Endothelial cell of umbilical vein (primary cell): ENCODE results near the gene MOB3B. TPM values are rescaled to one million over a fixed set of nuclear protein-coding genes. Genes with fewer than 3 reads are reported as not detected.

ENCODE experiments used
- BruUV-seq: library from RNA; stranded (reverse); fragments of 400-500 nt; replicated peaks from 2 replicates; lab custom pipeline; 2021; lab: Mats Ljungman, UMichigan
- CTCF ChIA-PET: fragments of 300-600, 350-600 bp; sonication (Branson Sonifier 250); formaldehyde crosslinking; loops from one replicate; lab custom pipeline; 2021; ENCODE audit warnings: antibody characterized with exemption, inconsistent platforms; lab: Charles Lee
- POLR2A ChIA-PET: fragments of 300-600, 350-600 bp; sonication (Branson Sonifier 250); formaldehyde crosslinking; loops from one replicate; lab custom pipeline; 2021; ENCODE audit warnings: antibody characterized with exemption, inconsistent platforms; lab: Charles Lee
- DNase-seq: peaks from one replicate; pipeline ENCODE4 v3.0.0-alpha.2; 2011; ENCODE audit warnings: low read depth, low spot score
- FAIRE-seq: peaks from 2 replicates; lab custom pipeline; 2011; peaks lifted over from hg19 to GRCh38; lab: Jason Lieb, UNC
- H2AFZ ChIP-seq: 2 replicates; pipeline ENCODE4 v1.6.0; 2012; ENCODE audit warnings: low read depth, low read length, control low read depth, inconsistent platforms
- H3K27ac ChIP-seq: 2 replicates; pipeline ENCODE4 v1.5.1; 2011; ENCODE audit warnings: low read depth, mild to moderate bottlenecking, control low read depth, low read length, moderate library complexity; ENCODE audit not compliant: insufficient read depth
- H3K27me3 ChIP-seq, 2 experiments: 2 replicates each; pipeline versions ENCODE4 v1.6.0 to v1.6.1; 2011; ENCODE audit warnings: low read length in 2 of 2, mixed read lengths in 1 of 2; ENCODE audit not compliant: control insufficient read depth in 2 of 2, insufficient read depth in 2 of 2
- H3K36me3 ChIP-seq, 2 experiments: 2 replicates in 1 of 2; 3 replicates in 1 of 2; pipeline ENCODE4 v1.5.1; 2011; ENCODE audit warnings: low read length in 2 of 2, mild to moderate bottlenecking in 1 of 2, moderate library complexity in 1 of 2; ENCODE audit not compliant: control insufficient read depth in 2 of 2, insufficient read depth in 2 of 2; ENCODE audit errors: extremely low read depth in 1 of 2
- H3K4me1 ChIP-seq: 3 replicates; pipeline ENCODE4 v1.5.1; 2011; ENCODE audit warnings: mild to moderate bottlenecking, low read length; ENCODE audit not compliant: control insufficient read depth, insufficient read depth; ENCODE audit errors: extremely low read depth
- H3K4me2 ChIP-seq: 2 replicates; pipeline ENCODE4 v1.6.1; 2011; ENCODE audit warnings: low read length, control low read depth, mixed read lengths; ENCODE audit not compliant: insufficient read depth
- H3K4me3 ChIP-seq, 3 experiments: fragments of 200-600 bp in 1 of 3; sonication (generic), shearing (Covaris generic) in 1 of 3; replicated peaks in 1 of 3; 2 replicates each; pipeline ENCODE4 v1.5.1; 2011 to 2016; ENCODE audit warnings: control low read depth in 3 of 3, low read length in 3 of 3, mild to moderate bottlenecking in 2 of 3, inconsistent platforms in 1 of 3, low read depth in 1 of 3, moderate library complexity in 1 of 3; ENCODE audit not compliant: insufficient read depth in 1 of 3
- H3K79me2 ChIP-seq: 2 replicates; pipeline ENCODE4 v1.6.0; 2012; ENCODE audit warnings: low read length, inconsistent platforms; ENCODE audit not compliant: control insufficient read depth, insufficient read depth
- H3K9ac ChIP-seq: replicated peaks from 2 replicates; pipeline ENCODE3; 2011; ENCODE audit warnings: low read length, control low read depth; ENCODE audit not compliant: insufficient read depth; ENCODE audit errors: extremely low read depth
- H3K9me1 ChIP-seq: replicated peaks from 3 replicates; pipeline ENCODE4 v1.6.0; 2011; ENCODE audit warnings: mild to moderate bottlenecking, low read length; ENCODE audit not compliant: control insufficient read depth, insufficient read depth; ENCODE audit errors: extremely low read depth
- H3K9me3 ChIP-seq: replicated peaks from 2 replicates; pipeline ENCODE4 v1.5.1; 2012; ENCODE audit warnings: low read length, inconsistent platforms; ENCODE audit not compliant: control insufficient read depth, insufficient read depth
- H4K20me1 ChIP-seq: replicated peaks from 2 replicates; pipeline ENCODE3; 2011; ENCODE audit warnings: mild to moderate bottlenecking, low read length; ENCODE audit not compliant: control insufficient read depth, insufficient read depth; ENCODE audit errors: extremely low read depth
- CTCF ChIP-seq, 2 donors: IDR thresholded peaks; 1 replicate in 1 of 2; 2 replicates in 1 of 2; pipeline ENCODE4 v1.5.1; 2011; ENCODE audit warnings: low read length in 2 of 2, mild to moderate bottlenecking in 2 of 2, moderate library complexity in 2 of 2, control low read depth in 1 of 2, inconsistent platforms in 1 of 2, low read depth in 1 of 2; ENCODE audit not compliant: insufficient read depth in 1 of 2; ENCODE audit errors: extremely low read depth in 1 of 2
- EZH2 ChIP-seq: IDR thresholded peaks from 2 replicates; pipeline ENCODE4 v1.6.1; 2012; ENCODE audit warnings: borderline replicate concordance, low read depth, mild to moderate bottlenecking, moderate library complexity, low read length, inconsistent platforms; ENCODE audit not compliant: severe bottlenecking
- FOS ChIP-seq: IDR thresholded peaks from 2 replicates; pipeline ENCODE4 v1.6.1; 2011; ENCODE audit warnings: mild to moderate bottlenecking, low read length, moderate library complexity, borderline replicate concordance; ENCODE audit not compliant: insufficient read depth
- GATA2 ChIP-seq: IDR thresholded peaks from 2 replicates; pipeline ENCODE4 v1.7.0; 2011; ENCODE audit warnings: low read depth, mild to moderate bottlenecking, moderate library complexity, mixed read lengths, low read length; ENCODE audit not compliant: insufficient read length, insufficient read depth
- JUN ChIP-seq: IDR thresholded peaks from 2 replicates; pipeline ENCODE4 v1.6.1; 2011; ENCODE audit warnings: borderline replicate concordance, low read depth; ENCODE audit not compliant: insufficient read length, insufficient read depth
- MAX ChIP-seq: IDR thresholded peaks from 2 replicates; pipeline ENCODE4 v1.6.1; 2011; ENCODE audit not compliant: insufficient read depth, insufficient read length
- MYC ChIP-seq: IDR thresholded peaks from one replicate; pipeline ENCODE4 v1.6.1; 2011; ENCODE audit warnings: mild to moderate bottlenecking, low read depth, low read length
- POLR2A ChIP-seq: IDR thresholded peaks from 2 replicates; pipeline ENCODE4 v1.6.1; 2012; ENCODE audit warnings: low read depth, mild to moderate bottlenecking, control low read depth, low read length
- POLR2AphosphoS5 ChIP-seq: IDR thresholded peaks from 2 replicates; pipeline ENCODE4 v1.6.1; 2012; ENCODE audit warnings: low read depth, mild to moderate bottlenecking, control low read depth, low read length, moderate library complexity; ENCODE audit not compliant: insufficient read depth
- dilution Hi-C: fragments of 300-500 bp; cut with MboI; formaldehyde crosslinking; loops from one replicate; pipeline ENCODE4 v1.15.0; 2019; ENCODE audit warnings: low sequenced_read_pairs; ENCODE audit not compliant: extremely low pct_ligation_motif_present
- intact Hi-C: fragments of 100-400 bp; cut with micrococcal nuclease; formaldehyde crosslinking; loops from one replicate; pipeline ENCODE4 v1.10.0; 2022
- polyA plus RNA-seq, 4 experiments: library from polyadenylated mRNA; depleted of rRNA in 3 of 4; stranded (reverse) in 3 of 4; unstranded in 1 of 4; fragments of >200 nt; gene quantifications; 2 replicates each; pipeline versions ENCODE4 v1.2.1 to v1.2.3, GENCODE V29; 2011 to 2012; ENCODE audit warnings: missing spikeins in 1 of 4
- total RNA-seq: library from RNA; stranded (reverse); gene quantifications from 2 replicates; pipeline ENCODE4 v1.2.3, GENCODE V29; 2021

MOB3B gene
- total and polyA plus RNA-seq, 2 donors (not counting 3 experiments of a cell fraction or from before 2014, with no cell fraction given) = 0.03 TPM; not detected in 1

- no peak overlapping the region for H2AFZ ChIP-seq
- TF ChIP-seq JUN (no peak), FOS (no peak), GATA2 (no peak), POLR2AphosphoS5 (no peak), MYC (no peak), EZH2 (no peak), CTCF (IDR thresholded peaks at IDR 0.05; ENCODE audit: extremely low read depth in 1 of 2, insufficient read depth in 1 of 2, low read depth in 1 of 2, low read length in 2 of 2) (no peak), POLR2A (no peak), MAX (no peak)
- no TSS peak for BruUV-seq
- no peak overlapping the region for H3K4me3 ChIP-seq
- peaks cover 2 to 4% of the 10 kb centered on the region in 2 experiments for H3K27me3 ChIP-seq
- no peaks in the 10 kb centered on the region for H3K4me1 ChIP-seq
- DNase-seq (no peak), FAIRE-seq (no peak)
- no peaks in the 10 kb centered on the region for H3K9me3 ChIP-seq
- no peak overlapping the region for H3K4me2 ChIP-seq
- no peaks in the 10 kb centered on the region for H3K79me2 ChIP-seq
- ChIA-PET POLR2A (no interaction called here), CTCF (no interaction called here)
- intact Hi-C loops (no loop called here), dilution Hi-C loops (no loop called here)
- no peaks in the 10 kb centered on the region for H3K9me1 ChIP-seq
- H3K9ac ChIP-seq = no peak overlapping the region
- H3K36me3 ChIP-seq = no peaks in the 10 kb centered on the region
- H3K27ac ChIP-seq = no peak overlapping the region
- H4K20me1 ChIP-seq = no peaks in the 10 kb centered on the region
Observed at GRCh38 chr9:27433631-27434325, 95.8 kb downstream of the MOB3B start.
